Measurements from ENCODE around the gene FGD2.

The FGD2 gene

GRCh38 chr6:37053683-37054082 is 48.2 kb downstream of the FGD2 start:
- Histone ChIP-seq H3K4me1 (ENCODE audit: control insufficient read depth, insufficient read depth, low read length) (no peaks in the 10 kb centered on the region), H3K4me3 (ENCODE audit: low read depth, low read length) (no peak overlapping the region), H3K36me3 (ENCODE audit: control insufficient read depth in 2 of 2, insufficient read depth in 1 of 2, low read length in 2 of 2) (no peaks in the 10 kb centered on the region), H3K9me3 (ENCODE audit: control insufficient read depth, insufficient read depth, low read depth, low read length) (no peaks in the 10 kb centered on the region), H3K27ac (ENCODE audit: extremely low read depth, low read depth, low read length) (no peak overlapping the region)
- ChIA-PET POLR2A (interaction anchor here (0.5 to 6.7 kb wide), 3 partner anchors 34 to 137 kb away, joined by 3 to 51 read pairs (median 3); partner anchors contain the start of gene PIM1), CTCF (interaction anchor here (0.9 to 20.6 kb wide), 5 partner anchors 27 to 288 kb away, joined by 3 to 380 read pairs (median 207); partner anchors contain the start of gene PIM1)
- TF ChIP-seq, protein P1, sequence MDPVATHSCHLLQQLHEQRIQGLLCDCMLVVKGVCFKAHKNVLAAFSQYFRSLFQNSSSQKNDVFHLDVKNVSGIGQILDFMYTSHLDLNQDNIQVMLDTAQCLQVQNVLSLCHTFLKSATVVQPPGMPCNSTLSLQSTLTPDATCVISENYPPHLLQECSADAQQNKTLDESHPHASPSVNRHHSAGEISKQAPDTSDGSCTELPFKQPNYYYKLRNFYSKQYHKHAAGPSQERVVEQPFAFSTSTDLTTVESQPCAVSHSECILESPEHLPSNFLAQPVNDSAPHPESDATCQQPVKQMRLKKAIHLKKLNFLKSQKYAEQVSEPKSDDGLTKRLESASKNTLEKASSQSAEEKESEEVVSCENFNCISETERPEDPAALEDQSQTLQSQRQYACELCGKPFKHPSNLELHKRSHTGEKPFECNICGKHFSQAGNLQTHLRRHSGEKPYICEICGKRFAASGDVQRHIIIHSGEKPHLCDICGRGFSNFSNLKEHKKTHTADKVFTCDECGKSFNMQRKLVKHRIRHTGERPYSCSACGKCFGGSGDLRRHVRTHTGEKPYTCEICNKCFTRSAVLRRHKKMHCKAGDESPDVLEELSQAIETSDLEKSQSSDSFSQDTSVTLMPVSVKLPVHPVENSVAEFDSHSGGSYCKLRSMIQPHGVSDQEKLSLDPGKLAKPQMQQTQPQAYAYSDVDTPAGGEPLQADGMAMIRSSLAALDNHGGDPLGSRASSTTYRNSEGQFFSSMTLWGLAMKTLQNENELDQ (tag by site-specific recombination; IDR thresholded peaks at IDR 0.05; ENCODE audit: low read depth), result no peak
- TF ChIP-seq ZNF184 (tag by site-specific recombination; IDR thresholded peaks at IDR 0.05) (no peak), KLF17 (tag by site-specific recombination; IDR thresholded peaks at IDR 0.05) (no peak), ZNF2 (tag by site-specific recombination; IDR thresholded peaks at IDR 0.05) (no peak)

DNA sequence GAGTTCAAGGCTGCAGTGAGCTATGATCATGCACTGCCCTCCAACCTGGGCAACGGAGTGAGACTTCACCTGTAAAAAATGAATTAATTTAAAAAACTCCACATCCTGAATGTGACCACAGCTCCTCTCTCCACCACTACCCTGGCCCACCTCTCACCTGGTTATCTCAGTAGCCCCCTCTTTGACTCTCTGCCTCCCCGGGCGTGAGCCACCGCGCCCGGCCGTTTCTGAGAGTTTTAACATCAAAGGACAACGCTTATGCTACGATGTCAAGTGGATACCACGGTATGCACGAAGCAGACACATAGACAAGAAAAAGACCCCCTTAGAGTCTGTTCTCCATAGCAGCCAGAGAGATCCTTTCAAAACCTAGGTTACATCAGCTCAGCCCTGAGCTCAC is 48.7 kb downstream of the FGD2 start:
- Histone ChIP-seq H3K36me3 (ENCODE audit: control insufficient read depth in 2 of 2, insufficient read depth in 1 of 2, low read length in 2 of 2) (no peaks in the 10 kb centered on the region), H3K9me3 (ENCODE audit: control insufficient read depth, insufficient read depth, low read depth, low read length) (no peaks in the 10 kb centered on the region), H3K27ac (ENCODE audit: extremely low read depth, low read depth, low read length) (no peak overlapping the region), H3K4me3 (ENCODE audit: low read depth, low read length) (no peak overlapping the region), H3K4me1 (ENCODE audit: control insufficient read depth, insufficient read depth, low read length) (no peaks in the 10 kb centered on the region)
- ChIA-PET CTCF (interaction anchor here (0.9 to 20.6 kb wide), 4 partner anchors 28 to 288 kb away, joined by 3 to 380 read pairs (median 214); partner anchors contain the start of gene PIM1), POLR2A (interaction anchor here (0.5 to 6.7 kb wide), 2 partner anchors 35 to 117 kb away, joined by 3 to 51 read pairs; partner anchors contain the start of gene PIM1)
- TF ChIP-seq RBAK (tag by site-specific recombination; IDR thresholded peaks at IDR 0.05), result no peak
- TF ChIP-seq, protein P2, sequence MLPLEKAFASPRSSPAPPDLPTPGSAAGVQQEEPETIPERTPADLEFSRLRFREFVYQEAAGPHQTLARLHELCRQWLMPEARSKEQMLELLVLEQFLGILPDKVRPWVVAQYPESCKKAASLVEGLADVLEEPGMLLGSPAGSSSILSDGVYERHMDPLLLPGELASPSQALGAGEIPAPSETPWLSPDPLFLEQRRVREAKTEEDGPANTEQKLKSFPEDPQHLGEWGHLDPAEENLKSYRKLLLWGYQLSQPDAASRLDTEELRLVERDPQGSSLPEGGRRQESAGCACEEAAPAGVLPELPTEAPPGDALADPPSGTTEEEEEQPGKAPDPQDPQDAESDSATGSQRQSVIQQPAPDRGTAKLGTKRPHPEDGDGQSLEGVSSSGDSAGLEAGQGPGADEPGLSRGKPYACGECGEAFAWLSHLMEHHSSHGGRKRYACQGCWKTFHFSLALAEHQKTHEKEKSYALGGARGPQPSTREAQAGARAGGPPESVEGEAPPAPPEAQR (tag by site-specific recombination; IDR thresholded peaks at IDR 0.05), result no peak
- TF ChIP-seq, protein P3, sequence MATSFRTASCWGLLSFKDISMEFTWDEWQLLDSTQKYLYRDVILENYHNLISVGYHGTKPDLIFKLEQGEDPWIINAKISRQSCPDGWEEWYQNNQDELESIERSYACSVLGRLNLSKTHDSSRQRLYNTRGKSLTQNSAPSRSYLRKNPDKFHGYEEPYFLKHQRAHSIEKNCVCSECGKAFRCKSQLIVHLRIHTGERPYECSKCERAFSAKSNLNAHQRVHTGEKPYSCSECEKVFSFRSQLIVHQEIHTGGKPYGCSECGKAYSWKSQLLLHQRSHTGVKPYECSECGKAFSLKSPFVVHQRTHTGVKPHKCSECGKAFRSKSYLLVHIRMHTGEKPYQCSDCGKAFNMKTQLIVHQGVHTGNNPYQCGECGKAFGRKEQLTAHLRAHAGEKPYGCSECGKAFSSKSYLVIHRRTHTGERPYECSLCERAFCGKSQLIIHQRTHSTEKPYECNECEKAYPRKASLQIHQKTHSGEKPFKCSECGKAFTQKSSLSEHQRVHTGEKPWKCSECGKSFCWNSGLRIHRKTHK (tag by site-specific recombination; IDR thresholded peaks at IDR 0.05), result no peak
- TF ChIP-seq ZNF555 (tag by site-specific recombination; conservative IDR thresholded peaks at IDR 0.05), result no peak
- no peak for TF ChIP-seq KLF7 (tag by site-specific recombination; IDR thresholded peaks at IDR 0.05; ENCODE audit: borderline replicate concordance)

- Histone ChIP-seq H3K27ac (ENCODE audit: extremely low read depth, low read depth, low read length) (no peak overlapping the region), H3K4me3 (ENCODE audit: low read depth, low read length) (no peak overlapping the region), H3K4me1 (ENCODE audit: control insufficient read depth, insufficient read depth, low read length) (peaks cover 1% of the 10 kb centered on the region; the same call in 1 of the 2 replicates), H3K9me3 (ENCODE audit: control insufficient read depth, insufficient read depth, low read depth, low read length) (no peaks in the 10 kb centered on the region), H3K36me3 (ENCODE audit: control insufficient read depth in 2 of 2, insufficient read depth in 1 of 2, low read length in 2 of 2) (no peaks in the 10 kb centered on the region)
- POLR2A ChIA-PET, result interaction anchor here (0.5 to 6.7 kb wide), 2 partner anchors 35 to 116 kb away, joined by 3 to 51 read pairs; partner anchors contain the start of gene PIM1
- CTCF ChIA-PET, result interaction anchor here (0.9 to 20.6 kb wide), 4 partner anchors 28 to 289 kb away, joined by 3 to 380 read pairs (median 214); partner anchors contain the start of gene PIM1
- TF ChIP-seq WT1 (tag by site-specific recombination; IDR thresholded peaks at IDR 0.05), result 0 out of 2 replicates have a peak, but pooled peaks have one; percentile 18
- TF ChIP-seq ZNF785 (tag by site-specific recombination; IDR thresholded peaks at IDR 0.05), result no peak
- peak; percentile 99 for TF ChIP-seq ZNF623 (tag by site-specific recombination; IDR thresholded peaks at IDR 0.05)
- no peak for TF ChIP-seq ZSCAN30 (tag by site-specific recombination; IDR thresholded peaks at IDR 0.05)
- no peak for TF ChIP-seq PATZ1 (tag by site-specific recombination; IDR thresholded peaks at IDR 0.05)
- TF ChIP-seq ZNF2 (tag by site-specific recombination; IDR thresholded peaks at IDR 0.05), result no peak
Measured at GRCh38 chr6:37054580-37054979, 49.1 kb downstream of the FGD2 start.

Measured in HEK293 (cell line).